ENCODE data around the gene CATSPERZ.
"Not testable (repeated sequence)": the region's sequence is repeated elsewhere in the genome, so short reads cannot be mapped to it uniquely, and the experiment has no call there.

CATSPERZ gene

DNA sequence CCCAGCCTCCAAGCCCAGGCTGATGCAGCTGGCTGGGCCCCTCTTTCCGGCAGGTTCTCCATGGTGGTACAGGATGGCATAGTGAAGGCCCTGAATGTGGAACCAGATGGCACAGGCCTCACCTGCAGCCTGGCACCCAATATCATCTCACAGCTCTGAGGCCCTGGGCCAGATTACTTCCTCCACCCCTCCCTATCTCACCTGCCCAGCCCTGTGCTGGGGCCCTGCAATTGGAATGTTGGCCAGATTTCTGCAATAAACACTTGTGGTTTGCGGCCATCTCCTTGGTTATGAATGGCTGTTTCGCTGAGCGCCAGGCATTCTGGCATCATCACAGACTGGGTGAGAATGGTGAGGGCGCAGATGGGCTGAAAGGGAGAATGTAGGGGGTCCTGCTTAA, 21.4 kb downstream of the CATSPERZ start:
- no peak for DNase-seq (ENCODE audit: insufficient read length, low spot score)
- FAIRE-seq = no peak
- no peak for TF ChIP-seq POLR2A (IDR thresholded peaks at IDR 0.05; ENCODE audit: low read depth, low read length)

DNA sequence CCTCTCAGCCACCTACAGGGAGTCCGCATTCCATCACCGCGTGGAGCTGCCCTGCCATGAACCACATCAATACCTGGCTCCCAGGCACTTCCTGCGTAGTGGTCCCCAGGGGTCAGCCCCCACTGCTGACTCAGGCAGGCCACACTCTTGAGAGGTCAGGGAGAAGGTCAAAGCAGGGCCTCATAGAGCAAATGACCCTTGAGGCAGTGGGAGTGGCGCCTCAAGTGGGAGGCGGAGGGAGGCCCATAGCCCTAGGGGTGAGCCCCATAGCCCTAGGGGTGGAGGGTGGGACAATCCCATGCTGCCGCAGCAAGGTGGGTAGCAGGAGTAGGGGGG, 22.7 kb downstream of the CATSPERZ start:
- no peak for TF ChIP-seq POLR2A (IDR thresholded peaks at IDR 0.05; ENCODE audit: low read depth, low read length)
- DNase-seq (ENCODE audit: insufficient read length, low spot score) (no peak), FAIRE-seq (no peak)

DNA sequence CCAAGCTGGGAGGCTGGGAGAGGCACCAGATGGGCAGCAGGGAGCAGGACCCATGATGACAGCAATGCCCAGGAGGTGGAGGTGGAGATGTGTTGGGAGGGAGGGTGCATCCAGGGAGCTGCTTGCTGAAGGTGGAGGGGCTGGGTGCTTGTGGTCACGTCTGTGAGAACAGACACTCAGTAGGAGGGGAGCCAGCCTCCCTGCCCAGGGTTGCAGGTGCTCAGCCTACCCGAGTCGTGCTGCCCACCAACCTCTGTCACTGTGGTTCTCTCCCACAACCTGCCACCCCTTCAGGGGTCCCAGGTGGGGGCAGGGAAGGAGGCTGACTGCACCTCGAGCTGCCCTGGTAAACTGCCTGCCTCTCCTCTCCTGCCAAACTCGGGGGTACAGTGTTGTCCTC, 23.2 kb downstream of the CATSPERZ start:
- TF ChIP-seq POLR2A (IDR thresholded peaks at IDR 0.05; ENCODE audit: low read depth, low read length) = no peak
- DNase-seq (ENCODE audit: insufficient read length, low spot score) (no peak), FAIRE-seq (no peak)

DNA sequence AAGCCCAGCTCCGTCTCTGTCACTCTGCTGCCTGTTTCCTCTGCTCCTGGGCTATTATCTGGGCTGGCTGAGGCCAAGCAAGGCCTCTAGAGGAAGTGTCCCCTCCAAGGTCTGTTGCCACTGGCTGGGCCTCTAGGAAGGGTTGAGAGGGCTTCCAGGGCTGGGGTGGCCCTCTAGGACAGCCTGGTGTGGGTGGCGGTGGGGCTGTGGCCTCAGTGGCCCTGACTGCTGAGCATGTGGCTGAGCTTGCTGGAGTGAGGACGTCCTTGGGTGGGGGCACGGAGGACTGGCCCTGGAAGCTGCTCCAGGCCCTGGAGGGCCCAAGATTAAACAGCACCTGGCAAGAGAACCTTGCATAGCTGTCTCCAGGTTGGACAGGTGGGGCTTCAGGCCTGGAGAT, 23.8 kb downstream of the CATSPERZ start:
- FAIRE-seq; DNase-seq (ENCODE audit: insufficient read length, low spot score): not testable (repeated sequence)

DNA sequence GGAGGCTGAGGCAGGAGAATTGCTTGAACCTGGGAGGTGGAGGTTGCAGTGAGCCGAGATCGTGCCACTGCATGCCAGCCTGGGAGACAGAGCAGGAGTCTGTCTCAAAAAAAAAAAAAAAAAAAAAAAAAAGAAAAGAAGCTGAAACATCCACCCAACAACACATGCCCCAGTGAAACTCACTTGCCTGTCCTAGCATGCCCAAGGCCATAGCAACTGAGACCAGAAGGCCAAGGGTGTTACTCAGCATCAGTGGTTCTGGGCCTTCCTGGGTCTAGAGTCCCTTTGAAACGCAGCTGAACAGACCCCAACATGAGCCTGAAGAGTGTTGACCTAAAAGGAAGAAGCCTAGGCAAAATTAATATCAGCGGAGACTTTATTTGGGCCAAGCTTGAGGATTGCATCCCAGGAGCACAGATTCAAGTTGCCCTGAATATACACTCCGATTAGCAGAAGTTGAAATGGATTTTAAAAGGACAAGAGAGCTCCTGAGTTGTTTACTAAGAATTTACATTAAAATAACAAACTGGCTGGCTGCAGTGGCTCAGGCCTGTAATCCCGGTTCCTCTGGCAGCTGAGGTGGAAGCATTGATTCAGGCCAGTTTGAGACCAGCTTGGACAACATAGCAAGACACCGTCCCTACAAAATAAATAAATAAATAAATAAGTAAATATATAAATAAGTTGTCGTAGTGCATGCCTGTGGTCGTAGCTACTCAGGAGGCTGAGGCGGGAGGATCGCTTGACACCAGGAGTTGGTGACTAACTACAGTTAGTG, 24.7 kb downstream of the CATSPERZ start:
- FAIRE-seq = no peak
- no peak for DNase-seq (ENCODE audit: insufficient read length, low spot score)
- no peak for TF ChIP-seq POLR2A (IDR thresholded peaks at IDR 0.05; ENCODE audit: low read depth, low read length)

DNA sequence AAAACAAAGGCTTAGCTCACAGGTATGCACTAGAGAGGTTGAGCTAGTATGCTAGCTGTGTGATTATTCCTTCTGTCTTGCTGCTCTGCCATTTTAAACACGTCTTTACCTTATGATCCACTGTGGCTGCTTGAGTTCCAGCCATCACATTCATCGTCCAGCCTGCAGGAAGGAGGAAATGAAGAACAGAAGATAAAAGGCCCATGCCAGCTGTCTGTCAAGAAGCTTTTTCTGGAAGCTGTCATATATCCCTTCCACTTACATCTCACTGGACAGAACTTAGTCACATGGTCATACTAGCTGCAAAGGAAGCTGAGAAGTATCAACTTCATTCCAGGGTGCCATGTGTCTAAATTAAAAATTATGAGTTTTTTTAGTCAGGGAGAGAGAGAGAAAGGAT, 27.2 kb downstream of the CATSPERZ start:
- no peak for TF ChIP-seq POLR2A (IDR thresholded peaks at IDR 0.05; ENCODE audit: low read depth, low read length)
- FAIRE-seq = no peak
- DNase-seq (ENCODE audit: insufficient read length, low spot score) = no peak

DNA sequence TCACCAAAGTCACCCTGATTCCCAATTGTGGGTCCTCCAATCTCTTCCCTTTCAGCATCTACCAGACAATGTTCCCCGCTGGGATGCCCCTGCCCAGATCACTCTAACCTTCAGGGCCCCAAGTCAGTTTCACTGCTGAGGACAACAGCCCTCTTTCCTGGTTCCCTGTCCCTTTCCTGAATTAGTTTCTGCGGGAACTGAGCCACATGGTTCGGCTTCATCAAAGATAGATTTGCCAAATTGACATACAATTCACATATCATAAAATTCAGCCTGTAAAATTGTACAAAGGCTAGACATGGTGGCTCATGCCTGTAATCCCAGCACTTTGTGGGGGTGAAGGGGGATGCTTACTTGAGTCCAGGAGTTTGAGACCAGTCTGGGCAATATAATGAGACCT, 27.8 kb downstream of the CATSPERZ start:
- FAIRE-seq = no peak
- TF ChIP-seq POLR2A (IDR thresholded peaks at IDR 0.05; ENCODE audit: low read depth, low read length) = no peak
- no peak for DNase-seq (ENCODE audit: insufficient read length, low spot score)

DNA sequence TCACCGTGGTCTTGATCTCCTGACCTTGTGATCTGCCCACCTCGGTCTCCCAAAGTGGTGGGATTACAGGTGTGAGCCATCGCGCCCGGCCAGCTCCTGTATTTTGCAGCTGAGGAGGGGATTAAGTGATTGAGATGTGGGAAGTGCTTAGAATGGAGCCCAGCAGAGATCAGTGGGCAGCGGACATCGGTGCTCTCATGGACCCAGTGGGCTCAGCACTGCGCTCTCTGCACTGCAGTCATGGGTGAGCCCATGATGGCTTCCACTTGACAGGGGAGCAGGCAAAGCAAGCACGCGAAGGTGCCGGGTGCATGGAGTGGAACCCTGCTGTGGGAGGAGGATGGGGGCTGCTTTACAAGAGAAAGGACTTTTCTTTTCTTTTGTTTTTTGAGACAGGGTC, 30.7 kb downstream of the CATSPERZ start:
- DNase-seq (ENCODE audit: insufficient read length, low spot score) = no peak
- no peak for FAIRE-seq
- no peak for TF ChIP-seq POLR2A (IDR thresholded peaks at IDR 0.05; ENCODE audit: low read depth, low read length)

DNA sequence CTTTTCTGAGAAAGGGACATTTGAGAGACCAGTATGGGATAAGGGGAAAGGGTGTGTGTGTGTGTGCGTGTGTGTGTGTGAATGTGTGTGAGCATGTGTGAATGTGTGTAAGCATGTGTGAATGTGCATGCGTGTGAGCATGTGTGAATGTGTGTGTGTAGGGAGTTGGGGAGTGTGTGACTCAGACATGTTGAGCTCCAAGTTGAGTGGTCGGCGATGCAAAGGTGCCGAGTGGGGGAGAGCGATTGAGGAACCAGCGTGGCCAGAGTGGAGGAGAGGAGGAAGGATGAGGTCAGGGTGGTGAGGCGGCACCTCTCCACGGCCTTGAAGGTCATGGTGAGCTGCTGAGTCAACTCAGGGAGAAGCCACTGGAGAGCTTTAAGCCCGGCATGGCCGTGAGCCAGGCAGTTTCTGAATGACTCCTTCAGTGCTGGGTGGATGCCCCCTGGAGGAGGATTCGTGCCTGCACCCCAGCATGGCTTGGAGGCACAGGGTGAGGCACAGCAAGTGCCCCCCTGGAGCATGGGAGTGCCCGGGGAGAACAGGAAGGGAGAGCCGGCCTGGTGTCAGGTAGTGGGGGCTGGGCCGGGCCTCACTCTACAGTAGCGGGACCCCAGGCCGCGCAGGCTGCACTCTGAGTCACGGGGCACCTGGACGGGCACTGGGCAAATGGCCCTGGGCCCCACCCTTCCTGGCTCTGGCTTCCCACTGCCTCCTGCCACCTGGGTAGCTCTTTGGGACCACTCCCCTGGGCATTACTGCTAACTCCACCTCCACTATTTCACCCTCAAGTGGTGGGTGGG, 31.6 kb downstream of the CATSPERZ start:
- DNase-seq (ENCODE audit: insufficient read length, low spot score) (peak; percentile 90), FAIRE-seq (peak; percentile 20)

DNA sequence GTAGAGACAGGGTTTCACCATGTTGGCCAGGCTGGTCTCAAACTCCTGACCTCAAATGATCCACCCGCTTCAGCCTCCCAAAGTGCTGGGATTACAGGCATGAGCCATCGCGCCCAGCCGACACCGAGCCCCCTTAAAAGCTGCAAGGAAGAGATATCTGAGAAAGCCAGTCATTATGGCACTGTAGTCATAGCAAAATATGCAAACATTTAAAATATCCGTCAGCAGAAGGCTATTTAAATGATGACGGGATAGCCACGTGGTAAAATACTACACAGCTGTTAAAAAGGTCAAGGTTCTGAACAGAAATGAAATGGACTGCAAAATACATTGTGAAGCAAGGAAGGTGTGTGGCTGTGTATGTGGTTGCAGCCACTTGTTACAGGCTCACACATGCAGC, 33.4 kb downstream of the CATSPERZ start:
- TF ChIP-seq POLR2A (IDR thresholded peaks at IDR 0.05; ENCODE audit: low read depth, low read length) = no peak
- DNase-seq (ENCODE audit: insufficient read length, low spot score) = no peak
- no peak for FAIRE-seq

More for the DNA sequence above, 31.6 kb downstream of the CATSPERZ start:
- TF ChIP-seq POLR2A (IDR thresholded peaks at IDR 0.05; ENCODE audit: low read depth, low read length) = no peak

DNA sequence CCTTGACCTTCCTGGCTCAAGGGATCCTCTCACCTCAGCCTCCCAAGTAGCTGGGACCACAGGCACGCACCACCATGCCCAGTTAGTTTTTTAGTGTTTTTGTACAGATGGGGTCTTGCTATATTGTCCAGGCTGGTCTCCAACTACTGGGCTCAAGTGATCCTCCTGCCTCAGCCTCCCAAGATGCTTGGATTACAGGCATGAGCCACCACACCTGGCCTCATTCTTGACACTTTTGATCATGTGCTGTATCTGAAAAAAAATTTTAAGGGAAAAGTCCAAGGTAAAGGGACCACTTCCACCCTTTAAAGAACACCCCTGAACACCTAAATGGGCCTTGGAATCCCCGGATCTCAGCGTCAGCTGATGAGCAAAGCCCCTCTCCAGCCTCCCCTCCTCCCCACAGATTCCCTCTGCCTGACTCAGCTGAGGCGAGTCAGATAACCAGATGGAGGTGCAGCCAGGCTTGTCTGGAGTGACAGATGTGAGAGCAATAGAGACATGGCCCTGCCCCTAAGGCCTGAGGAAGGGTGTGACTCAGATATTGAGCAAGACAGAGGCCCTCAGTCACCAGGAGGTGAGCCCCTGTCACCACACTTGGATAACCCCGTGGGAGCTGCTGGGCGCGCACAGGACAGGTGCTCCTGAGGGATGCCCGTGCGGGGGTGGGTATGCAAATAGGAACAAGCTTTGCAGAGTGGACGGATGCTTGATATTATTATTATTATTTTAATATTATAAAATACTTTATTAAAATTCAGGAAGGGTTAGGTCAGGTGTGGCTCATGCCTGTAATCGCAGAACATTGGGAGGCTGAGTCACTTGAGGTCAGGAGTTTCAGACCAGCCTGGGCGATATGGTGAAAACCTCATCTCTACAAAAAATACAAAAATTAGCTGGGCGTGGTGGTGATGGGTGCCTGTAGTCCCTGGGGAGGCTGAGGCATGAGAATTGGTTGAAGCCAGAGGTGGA, 34.9 kb downstream of the CATSPERZ start:
- FAIRE-seq (peak; percentile 33), DNase-seq (ENCODE audit: insufficient read length, low spot score) (peak; percentile 95)
- TF ChIP-seq POLR2A (IDR thresholded peaks at IDR 0.05; ENCODE audit: low read depth, low read length) = no peak

DNA sequence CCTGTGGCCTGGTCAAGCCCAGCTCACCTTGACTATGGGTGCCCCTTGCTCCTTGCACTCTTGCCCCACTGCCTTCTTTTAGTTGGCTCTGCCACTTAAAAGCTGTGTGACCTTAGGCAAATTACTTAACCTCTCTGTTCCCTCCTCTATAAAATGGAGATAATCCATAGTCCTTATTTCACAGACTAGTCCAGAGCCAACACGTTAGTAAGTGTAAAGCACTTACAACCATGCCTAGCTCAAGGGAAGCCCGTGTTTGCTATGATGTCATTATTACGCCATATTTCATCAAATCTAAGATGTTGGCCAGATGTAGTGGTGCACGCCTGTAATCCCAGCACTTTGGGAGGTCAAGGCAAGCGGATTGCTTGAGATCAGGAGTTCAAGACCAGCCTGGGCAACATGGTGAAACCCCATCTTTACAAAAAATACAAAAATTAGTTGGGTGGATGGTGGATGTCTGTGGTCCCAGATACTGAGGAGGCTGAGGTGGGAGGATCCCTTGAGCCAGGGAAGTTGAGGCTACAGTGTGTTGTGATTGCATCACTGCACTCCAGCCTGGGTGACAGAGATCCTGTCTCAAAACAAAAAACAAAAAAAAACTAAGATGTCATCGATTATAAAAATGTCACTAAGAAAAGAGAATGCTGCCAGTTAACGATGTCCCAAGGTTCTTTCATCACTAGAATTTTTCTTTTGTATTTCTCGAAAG, 37.5 kb downstream of the CATSPERZ start:
- FAIRE-seq = no peak
- DNase-seq (ENCODE audit: insufficient read length, low spot score) = no peak
- no peak for TF ChIP-seq POLR2A (IDR thresholded peaks at IDR 0.05; ENCODE audit: low read depth, low read length)

DNA sequence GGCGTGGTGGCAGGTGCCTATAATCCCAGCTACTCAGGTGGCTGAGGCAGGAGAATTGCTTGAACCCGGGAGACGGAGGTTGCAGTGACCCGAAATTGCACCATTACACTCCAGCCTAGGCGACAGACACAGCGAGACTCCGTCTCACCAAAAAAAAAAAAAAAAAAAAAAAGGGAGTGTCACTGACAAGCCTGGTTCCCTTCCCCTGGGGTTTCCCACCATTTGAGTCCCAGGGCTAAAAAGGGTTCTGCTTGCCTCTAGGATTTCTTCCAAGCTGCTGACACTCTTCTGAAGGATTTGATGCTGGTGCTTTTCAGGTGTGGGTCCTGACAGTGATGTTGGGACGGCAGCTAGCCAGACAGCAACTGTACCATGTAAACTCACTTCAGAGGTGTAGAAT, 38.6 kb downstream of the CATSPERZ start:
- no peak for DNase-seq (ENCODE audit: insufficient read length, low spot score)
- TF ChIP-seq POLR2A (IDR thresholded peaks at IDR 0.05; ENCODE audit: low read depth, low read length) = no peak
- FAIRE-seq = no peak
